Brain microvascular endothelial cell (primary cell): ENCODE data around the gene MAML3.

Experiments
- DNase-seq: peaks from one replicate; pipeline ENCODE4 v3.0.0-alpha.2; 2020
- H3K27ac ChIP-seq: fragments of 250-450 bp; sonication (Bioruptor Pico); 2 replicates; pipeline ENCODE4 v1.5.1; 2020; ENCODE audit warnings: mild to moderate bottlenecking, moderate library complexity
- H3K27me3 ChIP-seq: fragments of 250-450 bp; sonication (Bioruptor Pico); replicated peaks from 2 replicates; pipeline ENCODE4 v1.5.1; 2020; ENCODE audit warnings: mild to moderate bottlenecking
- H3K36me3 ChIP-seq: fragments of 250-450 bp; sonication (Bioruptor Pico); replicated peaks from 2 replicates; pipeline ENCODE4 v1.5.1; 2020; ENCODE audit warnings: mild to moderate bottlenecking
- H3K4me3 ChIP-seq: 2 replicates; pipeline ENCODE4 v1.5.1; 2011; ENCODE audit warnings: low read depth, mild to moderate bottlenecking, control low read depth, low read length, moderate library complexity
- in situ Hi-C: cut with HindIII; loops from 2 replicates; pipeline ENCODE4 v1.10.0; 2017; ENCODE audit warnings: low sequenced_read_pairs, low pct_ligation_motif_present
- TF ChIP-seq, protein P1 (sequence below): IDR thresholded peaks from 2 replicates; pipeline ENCODE4 v1.5.1; 2011; ENCODE audit warnings: low read depth, mild to moderate bottlenecking, moderate library complexity, low read length, control low read depth, inconsistent platforms; ENCODE audit errors: missing control alignments

MAML3 gene

GRCh38 chr4:139863531-139863930, 290.5 kb downstream of the MAML3 start:
- in situ Hi-C loops: no loop called here
- H3K36me3 ChIP-seq: no peaks in the 10 kb centered on the region
- no peaks in the 10 kb centered on the region for H3K27me3 ChIP-seq
- DNase-seq: no peak
- no peak overlapping the region for H3K27ac ChIP-seq
- H3K4me3 ChIP-seq: no peak overlapping the region
- TF ChIP-seq, protein P1, sequence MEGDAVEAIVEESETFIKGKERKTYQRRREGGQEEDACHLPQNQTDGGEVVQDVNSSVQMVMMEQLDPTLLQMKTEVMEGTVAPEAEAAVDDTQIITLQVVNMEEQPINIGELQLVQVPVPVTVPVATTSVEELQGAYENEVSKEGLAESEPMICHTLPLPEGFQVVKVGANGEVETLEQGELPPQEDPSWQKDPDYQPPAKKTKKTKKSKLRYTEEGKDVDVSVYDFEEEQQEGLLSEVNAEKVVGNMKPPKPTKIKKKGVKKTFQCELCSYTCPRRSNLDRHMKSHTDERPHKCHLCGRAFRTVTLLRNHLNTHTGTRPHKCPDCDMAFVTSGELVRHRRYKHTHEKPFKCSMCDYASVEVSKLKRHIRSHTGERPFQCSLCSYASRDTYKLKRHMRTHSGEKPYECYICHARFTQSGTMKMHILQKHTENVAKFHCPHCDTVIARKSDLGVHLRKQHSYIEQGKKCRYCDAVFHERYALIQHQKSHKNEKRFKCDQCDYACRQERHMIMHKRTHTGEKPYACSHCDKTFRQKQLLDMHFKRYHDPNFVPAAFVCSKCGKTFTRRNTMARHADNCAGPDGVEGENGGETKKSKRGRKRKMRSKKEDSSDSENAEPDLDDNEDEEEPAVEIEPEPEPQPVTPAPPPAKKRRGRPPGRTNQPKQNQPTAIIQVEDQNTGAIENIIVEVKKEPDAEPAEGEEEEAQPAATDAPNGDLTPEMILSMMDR: no peak

DNA sequence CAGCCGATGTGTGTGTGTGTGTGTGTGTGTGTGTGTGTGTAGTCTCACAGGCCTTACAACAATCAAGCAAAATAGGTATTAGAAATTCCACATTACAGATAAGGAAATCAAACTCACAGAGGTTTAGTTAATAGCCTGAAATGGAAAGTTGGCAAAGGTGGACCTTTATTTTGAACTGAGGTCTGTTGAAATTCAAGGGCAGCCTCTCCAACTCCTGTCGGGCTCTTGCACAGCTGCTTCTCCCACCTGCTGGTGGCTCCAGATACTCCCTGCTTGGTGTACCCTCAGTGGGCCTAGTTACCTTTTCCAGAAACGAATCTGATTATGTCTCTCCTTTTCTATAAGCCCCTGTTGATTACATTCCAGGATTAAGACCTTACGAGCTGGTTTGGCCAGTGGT, 292.5 kb downstream of the MAML3 start:
- DNase-seq: no peak
- TF ChIP-seq, protein P1: no peak
- Histone ChIP-seq H3K4me3 (no peak overlapping the region), H3K27ac (no peak overlapping the region), H3K27me3 (no peaks in the 10 kb centered on the region), H3K36me3 (no peaks in the 10 kb centered on the region)
- in situ Hi-C loops: no loop called here

- TF ChIP-seq, protein P1: no peak
- Histone ChIP-seq H3K4me3 (no peak overlapping the region), H3K27me3 (no peaks in the 10 kb centered on the region), H3K27ac (no peak overlapping the region), H3K36me3 (no peaks in the 10 kb centered on the region)
- DNase-seq: no peak
- in situ Hi-C loops: no loop called here
Observed at GRCh38 chr4:139860435-139861024, 293.5 kb downstream of the MAML3 start.

DNA sequence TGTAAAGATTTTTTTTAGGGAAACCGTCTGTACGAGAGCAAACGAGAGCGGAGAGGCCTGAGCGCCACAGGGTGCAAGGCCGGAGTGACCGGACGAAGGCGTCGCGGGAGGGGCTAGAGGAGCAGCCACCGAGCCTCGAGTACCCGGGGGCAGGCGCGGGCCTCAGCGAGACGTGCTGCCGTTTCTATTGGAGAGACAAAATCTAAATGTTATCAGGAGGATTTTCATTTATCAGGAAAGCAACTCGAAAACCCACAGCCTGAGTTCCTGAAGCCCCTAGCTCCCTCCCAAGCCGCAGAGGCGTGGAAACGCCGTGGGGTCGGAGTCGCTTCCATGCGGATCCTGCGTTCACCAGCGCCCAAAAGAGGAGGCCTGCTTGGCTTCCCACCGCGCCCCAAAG, 294.1 kb downstream of the MAML3 start:
- no peaks in the 10 kb centered on the region for H3K27me3 ChIP-seq
- H3K36me3 ChIP-seq: no peaks in the 10 kb centered on the region
- H3K27ac ChIP-seq: no peak overlapping the region
- TF ChIP-seq, protein P1: no peak
- H3K4me3 ChIP-seq: no peak overlapping the region
- in situ Hi-C loops: no loop called here
- DNase-seq: no peak

- in situ Hi-C loops: no loop called here
- H3K27ac ChIP-seq: no peak overlapping the region
- no peaks in the 10 kb centered on the region for H3K27me3 ChIP-seq
- TF ChIP-seq, protein P1: no peak
- H3K36me3 ChIP-seq: no peaks in the 10 kb centered on the region
- no peak overlapping the region for H3K4me3 ChIP-seq
- no peak for DNase-seq
Observed at GRCh38 chr4:139858436-139859205, 295.4 kb downstream of the MAML3 start.

DNA sequence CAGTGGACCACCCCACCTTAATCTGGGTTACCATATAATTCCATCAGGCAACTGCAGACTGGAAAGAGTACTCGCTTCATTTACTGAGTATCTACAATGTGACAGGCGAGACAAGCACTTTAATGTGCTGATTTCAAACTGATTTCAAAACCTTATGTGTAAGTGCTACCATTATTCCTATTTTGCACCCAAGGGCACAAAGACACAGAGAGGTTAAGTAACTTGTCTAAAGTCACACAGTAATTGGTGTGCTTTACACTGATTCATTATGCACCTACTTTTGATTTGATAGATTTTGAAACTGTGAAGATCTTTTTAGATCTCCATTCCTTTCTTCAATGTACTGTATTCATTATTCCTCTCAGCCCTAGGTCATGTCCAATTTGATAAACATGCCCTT, 296.0 kb downstream of the MAML3 start:
- Histone ChIP-seq H3K27ac (no peak overlapping the region), H3K36me3 (no peaks in the 10 kb centered on the region), H3K27me3 (no peaks in the 10 kb centered on the region), H3K4me3 (no peak overlapping the region)
- in situ Hi-C loops: no loop called here
- DNase-seq: no peak
- TF ChIP-seq, protein P1: no peak
